Loucy (cell line): ENCODE data around the gene ACACB.

Experiments
- CTCF ChIP-seq: fragments of 200-600 bp; sonication (generic); conservative IDR thresholded peaks from 2 replicates; pipeline ENCODE4 v1.5.1; 2014; ENCODE audit warnings: mild to moderate bottlenecking, antibody characterized with exemption, low read length
- EZH2phosphoT487 ChIP-seq: fragments of 200-600 bp; IDR thresholded peaks from 2 replicates; pipeline ENCODE4 v1.6.1; 2018; ENCODE audit warnings: antibody characterized with exemption, mild to moderate bottlenecking, moderate library complexity, borderline replicate concordance

GRCh38 chr12:109308534-109309380 is 192.4 kb downstream of the ACACB start, which contains the start of gene FOXN4:
- TF ChIP-seq CTCF, result no peak
- no peak for TF ChIP-seq EZH2phosphoT487
